H1 (cell line): Measurements from ENCODE around the gene ZNF626. TPM values are rescaled to one million over a fixed set of nuclear protein-coding genes. Genes with fewer than 3 reads are reported as not detected.

ENCODE experiments used
- CTCF ChIA-PET: fragments of 300-600 bp; sonication (Branson Sonifier 250); formaldehyde crosslinking; loops from one replicate; lab custom pipeline; 2021; ENCODE audit not compliant: partially characterized antibody; lab: Charles Lee
- POLR2A ChIA-PET: fragments of 300-600 bp; sonication (Branson Sonifier 250); formaldehyde crosslinking; loops from one replicate; lab custom pipeline; 2021; ENCODE audit warnings: inconsistent platforms; ENCODE audit not compliant: partially characterized antibody; lab: Charles Lee
- DNase-seq, 2 experiments: peaks; one replicate each; pipeline versions ENCODE4 v3.0.0 to v3.0.0-alpha.2; 2010 to 2022; ENCODE audit warnings: low spot score in 2 of 2, low read depth in 1 of 2, mixed read lengths in 1 of 2
- FAIRE-seq: peaks from 2 replicates; lab custom pipeline; 2011; peaks lifted over from hg19 to GRCh38; lab: Jason Lieb, UNC
- H2AFZ ChIP-seq: 2 replicates; pipeline ENCODE4 v1.8.1; 2012; ENCODE audit warnings: low read length, inconsistent platforms
- H2AK5ac ChIP-seq: 2 replicates; pipeline ENCODE4 v1.6.1; 2013; ENCODE audit warnings: low read depth, low read length
- H2BK120ac ChIP-seq: replicated peaks from 2 replicates; pipeline ENCODE3; 2013; ENCODE audit warnings: low read depth, low read length, inconsistent platforms
- H2BK12ac ChIP-seq: 2 replicates; pipeline ENCODE4 v1.6.1; 2013; ENCODE audit warnings: low read depth, low read length
- H2BK15ac ChIP-seq: 2 replicates; pipeline ENCODE4 v1.6.1; 2013; ENCODE audit warnings: low read length
- H2BK20ac ChIP-seq: 2 replicates; pipeline ENCODE4 v1.6.1; 2013; ENCODE audit warnings: low read length
- H2BK5ac ChIP-seq: 2 replicates; pipeline ENCODE4 v1.6.1; 2013; ENCODE audit warnings: low read depth, low read length
- H3K14ac ChIP-seq: 2 replicates; pipeline ENCODE4 v1.6.1; 2013; ENCODE audit warnings: inconsistent platforms; ENCODE audit not compliant: insufficient read length
- H3K18ac ChIP-seq: 2 replicates; pipeline ENCODE4 v1.6.1; 2013; ENCODE audit warnings: low read length; ENCODE audit errors: extremely low read depth
- H3K23ac ChIP-seq: 2 replicates; pipeline ENCODE4 v1.6.1; 2013; ENCODE audit warnings: inconsistent platforms; ENCODE audit not compliant: insufficient read length
- H3K23me2 ChIP-seq: 2 replicates; pipeline ENCODE4 v1.6.1; 2013; ENCODE audit warnings: low read depth, low read length
- H3K27ac ChIP-seq: 2 replicates; pipeline ENCODE4 v1.6.1; 2011; ENCODE audit warnings: low read depth, low read length, inconsistent platforms
- H3K27me3 ChIP-seq, 4 experiments: replicated peaks in 1 of 4; 1 replicate in 1 of 4; 2 replicates in 3 of 4; pipeline versions ENCODE4 v1.6.1 to v1.8.1; 2011 to 2013; ENCODE audit warnings: low read length in 3 of 4, mild to moderate bottlenecking in 3 of 4, inconsistent platforms in 2 of 4, mixed read lengths in 2 of 4, moderate library complexity in 1 of 4; ENCODE audit not compliant: control insufficient read depth in 3 of 4, insufficient read depth in 3 of 4; ENCODE audit errors: extremely low read depth in 1 of 4
- H3K36me3 ChIP-seq, 4 experiments: 2 replicates each; pipeline versions ENCODE4 v1.6.1 to v1.8.1; 2011 to 2013; ENCODE audit warnings: mild to moderate bottlenecking in 4 of 4, low read length in 3 of 4, moderate library complexity in 2 of 4, control low read depth in 1 of 4, inconsistent platforms in 1 of 4; ENCODE audit not compliant: insufficient read depth in 4 of 4, control insufficient read depth in 2 of 4
- H3K4ac ChIP-seq: replicated peaks from 2 replicates; pipeline ENCODE3; 2013; ENCODE audit warnings: low read length, low read depth, mixed read lengths, inconsistent platforms; ENCODE audit not compliant: insufficient read length
- H3K4me1 ChIP-seq, 4 experiments: replicated peaks in 1 of 4; 1 replicate in 1 of 4; 2 replicates in 3 of 4; pipeline versions ENCODE4 v1.6.1 to v1.8.1; 2011 to 2013; ENCODE audit warnings: low read length in 3 of 4, inconsistent platforms in 2 of 4, mixed read lengths in 1 of 4; ENCODE audit not compliant: insufficient read depth in 4 of 4, control insufficient read depth in 3 of 4
- H3K4me2 ChIP-seq, 2 experiments: 2 replicates each; pipeline versions ENCODE4 v1.6.1 to v1.8.1; 2011 to 2013; ENCODE audit warnings: low read depth in 2 of 2, low read length in 2 of 2, control low read depth in 1 of 2, inconsistent platforms in 1 of 2, mild to moderate bottlenecking in 1 of 2; ENCODE audit not compliant: insufficient read depth in 1 of 2
- H3K4me3 ChIP-seq, 4 experiments: fragments of 200-600, 300-600 bp in 1 of 4; sonication (generic), shearing (Covaris generic), sonication (Bioruptor Twin) in 1 of 4; 2 replicates each; pipeline versions ENCODE4 v1.5.1 to v1.8.1; 2011 to 2016; ENCODE audit warnings: low read length in 4 of 4, low read depth in 3 of 4, control low read depth in 2 of 4, inconsistent platforms in 2 of 4, mild to moderate bottlenecking in 2 of 4, mixed read lengths in 1 of 4, moderate library complexity in 1 of 4; ENCODE audit not compliant: insufficient read depth in 2 of 4; ENCODE audit errors: extremely low read depth in 1 of 4
- H3K56ac ChIP-seq: replicated peaks from 2 replicates; pipeline ENCODE3; 2013; ENCODE audit warnings: low read depth, mild to moderate bottlenecking, mixed read lengths, low read length, inconsistent platforms; ENCODE audit not compliant: insufficient read length
- H3K79me1 ChIP-seq: 2 replicates; pipeline ENCODE4 v1.6.1; 2013; ENCODE audit warnings: low read depth, low read length, control low read depth
- H3K79me2 ChIP-seq, 2 experiments: 2 replicates each; pipeline versions ENCODE4 v1.6.1 to v1.8.1; 2012 to 2013; ENCODE audit warnings: low read length in 2 of 2, mild to moderate bottlenecking in 2 of 2, inconsistent platforms in 1 of 2; ENCODE audit not compliant: insufficient read depth in 2 of 2, control insufficient read depth in 1 of 2
- H3K9ac ChIP-seq, 4 experiments: replicated peaks in 1 of 4; 1 replicate in 1 of 4; 2 replicates in 3 of 4; pipeline versions ENCODE4 v1.6.1 to v1.8.1; 2011 to 2013; ENCODE audit warnings: low read depth in 3 of 4, low read length in 3 of 4, control low read depth in 2 of 4, mild to moderate bottlenecking in 2 of 4, moderate library complexity in 2 of 4, inconsistent platforms in 1 of 4; ENCODE audit errors: extremely low read depth in 1 of 4
- H3K9me3 ChIP-seq, 2 experiments: 2 replicates each; pipeline versions ENCODE4 v1.6.1 to v1.8.1; 2012 to 2013; ENCODE audit warnings: mild to moderate bottlenecking in 2 of 2, moderate library complexity in 2 of 2, control low read depth in 1 of 2, inconsistent platforms in 1 of 2, low read depth in 1 of 2, low read length in 1 of 2, mixed read lengths in 1 of 2; ENCODE audit not compliant: insufficient read depth in 2 of 2
- H4K20me1 ChIP-seq, 2 experiments: replicated peaks in 1 of 2; 2 replicates each; pipeline versions ENCODE3 to v1.8.1; 2011 to 2013; ENCODE audit warnings: inconsistent platforms in 2 of 2, low read length in 2 of 2, mild to moderate bottlenecking in 1 of 2; ENCODE audit not compliant: insufficient read depth in 2 of 2, control insufficient read depth in 1 of 2
- H4K5ac ChIP-seq: 2 replicates; pipeline ENCODE4 v1.6.1; 2013; ENCODE audit warnings: low read length, low read depth, mixed read lengths, inconsistent platforms; ENCODE audit not compliant: insufficient read length
- H4K8ac ChIP-seq: 2 replicates; pipeline ENCODE4 v1.8.0; 2013; ENCODE audit warnings: mild to moderate bottlenecking, moderate library complexity, low read length, inconsistent platforms; ENCODE audit not compliant: insufficient read depth; ENCODE audit errors: extremely low read depth
- H4K91ac ChIP-seq: replicated peaks from 2 replicates; pipeline ENCODE3; 2013; ENCODE audit warnings: low read length, mixed read lengths, inconsistent platforms; ENCODE audit not compliant: insufficient read length
- CHD1 ChIP-seq: IDR thresholded peaks from 2 replicates; pipeline ENCODE4 v1.6.1; 2012; ENCODE audit warnings: low read depth, low read length, improper control_type of control experiment
- EZH2 ChIP-seq: fragments of 200-600 bp; sonication (generic); IDR thresholded peaks from 2 replicates; pipeline ENCODE4 v1.7.1; 2012; ENCODE audit warnings: low read depth, mild to moderate bottlenecking, moderate library complexity, low read length, inconsistent platforms; ENCODE audit not compliant: severe bottlenecking
- KDM5A ChIP-seq: fragments of 200-600 bp; IDR thresholded peaks from 2 replicates; pipeline ENCODE4 v1.7.1; 2012; ENCODE audit warnings: mild to moderate bottlenecking, low read length, inconsistent platforms, mixed read lengths
- TAF7 ChIP-seq: optimal IDR thresholded peaks from 2 replicates; pipeline ENCODE3; 2011; ENCODE audit warnings: low read depth, mild to moderate bottlenecking, inconsistent platforms, low read length, moderate library complexity, borderline replicate concordance
- TBP ChIP-seq: IDR thresholded peaks from 2 replicates; pipeline ENCODE4 v1.6.1; 2011; ENCODE audit warnings: low read depth, low read length, improper control_type of control experiment
- WGBS, 2 experiments: shearing (Covaris generic) in 1 of 2; methylation state at CpG; one replicate each; pipeline versions ENCODE4 v1.1.6 to v1.1.7; 2013 to 2015; ENCODE audit warnings: low lambda C conversion rate in 2 of 2, mixed read lengths in 2 of 2, inconsistent platforms in 1 of 2, low coverage in 1 of 2, missing lambda C conversion rate in 1 of 2; ENCODE audit not compliant: insufficient replicate concordance in 2 of 2, insufficient coverage in 1 of 2, insufficient read length in 1 of 2; ENCODE audit errors: extremely low coverage in 1 of 2, missing lambda C conversion rate in 1 of 2; 5-methylcytosine and 5-hydroxymethylcytosine counted together
- polyA plus RNA-seq, 7 experiments: library from polyadenylated mRNA; depleted of rRNA in 3 of 7; stranded (reverse) in 5 of 7; unstranded in 2 of 7; fragments of >200 nt in 5 of 7; fragments of 200-250 nt in 2 of 7; gene quantifications; 1 replicate in 5 of 7; 2 replicates in 1 of 7; 4 replicates in 1 of 7; pipeline versions ENCODE4 v1.2.1 to v1.2.3, GENCODE V29; 2011 to 2013; ENCODE audit warnings: missing spikeins in 2 of 7, mixed read lengths in 2 of 7
- total RNA-seq: library from RNA; stranded (reverse); fragmentation: NEBNext Ultra II Directional; extraction: Animal tissue kit (Norgen Biotek cat#: 25700); gene quantifications from 2 replicates; pipeline ENCODE4 v1.2.1, GENCODE V29; 2021

Gene ZNF626
- total and polyA plus RNA-seq, 2 of the 8 experiments (the other 6 are each of a cell fraction or from before 2014, with no cell fraction given), result 4.7 to 28.4 TPM

GRCh38 chr19:20662421-20663105 is 1.2 kb upstream of the ZNF626 start:
- H4K91ac ChIP-seq, result no peak overlapping the region
- CTCF ChIA-PET, result interaction anchor here (1.4 kb wide), 1 partner anchor 302 kb away, joined by 5 read pairs; no protein-coding TSS in a partner anchor

More at GRCh38 chr19:20662421-20663105, 1.2 kb upstream of the ZNF626 start:
- POLR2A ChIA-PET, result interaction anchor here (1.9 kb wide), 1 partner anchor 337 kb away, joined by 6 read pairs; no protein-coding TSS in a partner anchor
- Histone ChIP-seq H4K20me1 (peaks cover 4 to 6% of the 10 kb centered on the region in 2 experiments), H4K5ac (no peak overlapping the region), H3K23me2 (peaks cover 7% of the 10 kb centered on the region; the same call in 1 of the 2 replicates), H3K27ac (no peak overlapping the region), H2BK5ac (no peak overlapping the region), H3K4ac (no peak overlapping the region), H3K9ac (no peak overlapping the region), H2AFZ (no peak overlapping the region), H3K36me3 (peaks cover 0 to 20% (median 2%) of the 10 kb centered on the region in 4 experiments; a peak in 3 of 8 replicates), H3K4me1 (peaks cover 0 to 10% (median 2%) of the 10 kb centered on the region in 4 experiments; a peak in 4 of 7 replicates), H4K8ac (no peak overlapping the region), H2AK5ac (no peak overlapping the region), H3K14ac (no peak overlapping the region), H2BK120ac (no peak overlapping the region), H3K4me2 (no peak overlapping the region), H2BK12ac (no peak overlapping the region), H3K4me3 (no peak overlapping the region), H3K56ac (no peak overlapping the region), H3K23ac (no peak overlapping the region), H3K27me3 (no peaks in the 10 kb centered on the region), H2BK15ac (no peak overlapping the region), H3K79me1 (no peaks in the 10 kb centered on the region; the same call in 1 of the 2 replicates), H3K18ac (no peak overlapping the region), H3K79me2 (peaks cover 27 to 38% of the 10 kb centered on the region in 2 experiments), H2BK20ac (no peak overlapping the region), H3K9me3 (no peaks in the 10 kb centered on the region)
- FAIRE-seq (no peak), DNase-seq (no peak)
- 90% methylated on average over 7 of the region's 7 CpGs; no CpG with 5 or more reads in 1 of the 2 experiments for WGBS, 2 experiments
- TF ChIP-seq EZH2 (no peak), KDM5A (no peak), CHD1 (no peak), TAF7 (no peak), TBP (no peak)
